ENCODE results near the gene DGLUCY.
A peak's percentile ranks its signal among the peaks of the same experiment; 100 is the strongest.
"Not testable (repeated sequence)": the region's sequence is repeated elsewhere in the genome, so short reads cannot be mapped to it uniquely, and the experiment has no call there.

DGLUCY gene, protein sequence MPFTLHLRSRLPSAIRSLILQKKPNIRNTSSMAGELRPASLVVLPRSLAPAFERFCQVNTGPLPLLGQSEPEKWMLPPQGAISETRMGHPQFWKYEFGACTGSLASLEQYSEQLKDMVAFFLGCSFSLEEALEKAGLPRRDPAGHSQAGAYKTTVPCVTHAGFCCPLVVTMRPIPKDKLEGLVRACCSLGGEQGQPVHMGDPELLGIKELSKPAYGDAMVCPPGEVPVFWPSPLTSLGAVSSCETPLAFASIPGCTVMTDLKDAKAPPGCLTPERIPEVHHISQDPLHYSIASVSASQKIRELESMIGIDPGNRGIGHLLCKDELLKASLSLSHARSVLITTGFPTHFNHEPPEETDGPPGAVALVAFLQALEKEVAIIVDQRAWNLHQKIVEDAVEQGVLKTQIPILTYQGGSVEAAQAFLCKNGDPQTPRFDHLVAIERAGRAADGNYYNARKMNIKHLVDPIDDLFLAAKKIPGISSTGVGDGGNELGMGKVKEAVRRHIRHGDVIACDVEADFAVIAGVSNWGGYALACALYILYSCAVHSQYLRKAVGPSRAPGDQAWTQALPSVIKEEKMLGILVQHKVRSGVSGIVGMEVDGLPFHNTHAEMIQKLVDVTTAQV

DNA sequence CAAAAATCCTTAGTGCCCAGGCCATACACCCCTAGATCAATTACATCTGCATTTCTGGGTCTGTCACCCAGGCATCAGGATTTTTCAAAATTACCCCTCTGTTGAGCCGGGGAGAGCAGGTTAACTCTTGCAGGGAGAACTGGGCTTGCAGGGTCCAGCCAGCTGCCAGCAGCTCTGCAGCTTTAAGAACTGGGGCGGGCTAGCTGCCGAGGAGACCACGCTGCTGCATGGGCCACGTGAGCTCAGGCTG is at the start of gene DGLUCY:
DGLUCY (plus strand) TSS at position 245 of the 250 bp plus-strand sequence. CDS start 46,222 bp downstream, outside the sequence.
- H3K36me3 Mint-ChIP-seq (ENCODE audit: low read depth): peaks cover 41% of the 10 kb centered on the region
- intact Hi-C loops (cut with micrococcal nuclease): loop anchor here (1.0 to 2.0 kb wide), 2 partner anchors 53 to 91 kb away; partner anchors contain the start of gene RPS6KA5
- H3K4me3 Mint-ChIP-seq: peak within 1 kb of the TSS; percentile 83
- H3K27me3 Mint-ChIP-seq: no peaks in the 10 kb centered on the region
- peak within 1 kb of the TSS; percentile 93 for H3K27ac Mint-ChIP-seq
- no peaks in the 10 kb centered on the region for H3K9me3 Mint-ChIP-seq
- peaks cover 75% of the 10 kb centered on the region for H3K4me1 Mint-ChIP-seq (ENCODE audit: low read depth)

DNA sequence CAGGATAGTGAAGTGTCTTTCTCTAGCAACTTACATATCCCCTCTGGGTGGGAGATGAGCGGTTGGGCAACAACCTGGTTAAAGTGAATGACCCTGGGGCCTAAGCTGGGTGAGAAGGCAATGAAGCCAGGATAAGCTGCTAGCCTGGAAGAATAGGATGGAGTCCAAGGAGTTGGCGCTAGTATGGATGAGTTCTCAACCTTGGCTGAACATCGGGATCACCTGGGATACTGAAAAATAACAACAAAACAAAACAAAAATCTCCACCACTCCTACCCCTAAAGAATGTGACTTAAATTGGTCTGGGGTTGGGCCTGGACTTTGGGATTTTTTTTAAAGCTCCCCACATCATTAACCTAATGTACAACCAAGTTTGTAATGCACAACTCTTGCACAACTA is 48.6 kb upstream of the DGLUCY start:
- H3K4me3 Mint-ChIP-seq: no peak overlapping the region
- intact Hi-C loops (cut with micrococcal nuclease): no loop called here
- no peaks in the 10 kb centered on the region for H3K27me3 Mint-ChIP-seq
- peaks cover 3% of the 10 kb centered on the region for H3K9me3 Mint-ChIP-seq
- peaks cover 24% of the 10 kb centered on the region for H3K4me1 Mint-ChIP-seq (ENCODE audit: low read depth)
- peak overlapping the region; percentile 45 for H3K27ac Mint-ChIP-seq
- H3K36me3 Mint-ChIP-seq (ENCODE audit: low read depth): no peaks in the 10 kb centered on the region

DNA sequence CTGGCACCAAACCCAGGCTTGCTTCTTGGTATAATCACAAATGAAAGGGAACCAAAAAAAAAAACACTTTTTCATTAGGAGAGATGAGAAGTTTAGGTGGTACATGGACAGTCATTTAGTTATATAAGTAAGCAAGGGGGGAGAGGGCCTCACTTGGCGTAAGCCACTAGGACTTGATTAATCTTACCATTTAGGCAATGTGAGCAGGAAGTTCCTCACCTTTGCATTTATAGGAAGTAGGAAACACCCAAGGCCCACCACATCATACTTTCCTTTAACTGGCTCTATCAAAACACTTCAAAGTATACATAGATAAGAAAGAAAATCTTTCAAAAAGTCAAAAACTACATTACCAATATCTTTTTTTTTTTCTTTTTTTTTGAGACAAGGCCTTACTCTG is 46.7 kb upstream of the DGLUCY start:
- Mint-ChIP-seq H3K9me3 (peaks cover 9% of the 10 kb centered on the region), H3K4me3 (no peak overlapping the region), H3K27me3 (no peaks in the 10 kb centered on the region), H3K36me3 (ENCODE audit: low read depth) (no peaks in the 10 kb centered on the region), H3K4me1 (ENCODE audit: low read depth) (peaks cover 24% of the 10 kb centered on the region), H3K27ac (no peak overlapping the region)
- intact Hi-C loops (cut with micrococcal nuclease): no loop called here

DNA sequence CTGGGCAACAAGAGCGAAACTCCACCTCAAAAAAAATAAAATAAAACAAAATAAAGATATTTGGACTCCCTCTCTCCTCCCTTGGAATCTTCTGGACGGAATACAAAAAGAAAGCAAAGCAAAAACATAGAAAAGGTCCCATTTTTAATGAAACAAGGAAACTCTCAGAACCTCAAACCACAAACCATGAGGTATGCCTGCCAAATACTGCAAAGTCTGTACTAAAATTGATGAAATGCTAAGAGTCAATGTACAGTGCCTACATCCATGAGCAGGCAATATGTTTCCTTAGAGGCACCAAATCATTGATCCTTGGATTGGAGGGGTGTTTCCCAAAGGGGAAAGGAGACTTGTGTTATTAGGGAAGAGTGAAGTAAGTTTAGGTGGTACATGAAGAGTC is 45.2 kb upstream of the DGLUCY start:
- H3K36me3 Mint-ChIP-seq (ENCODE audit: low read depth): no peaks in the 10 kb centered on the region
- H3K4me3 Mint-ChIP-seq: no peak overlapping the region
- H3K4me1 Mint-ChIP-seq (ENCODE audit: low read depth): peaks cover 16% of the 10 kb centered on the region
- H3K27ac Mint-ChIP-seq: no peak overlapping the region
- peaks cover 9% of the 10 kb centered on the region for H3K9me3 Mint-ChIP-seq
- no peaks in the 10 kb centered on the region for H3K27me3 Mint-ChIP-seq
- intact Hi-C loops (cut with micrococcal nuclease): no loop called here

DNA sequence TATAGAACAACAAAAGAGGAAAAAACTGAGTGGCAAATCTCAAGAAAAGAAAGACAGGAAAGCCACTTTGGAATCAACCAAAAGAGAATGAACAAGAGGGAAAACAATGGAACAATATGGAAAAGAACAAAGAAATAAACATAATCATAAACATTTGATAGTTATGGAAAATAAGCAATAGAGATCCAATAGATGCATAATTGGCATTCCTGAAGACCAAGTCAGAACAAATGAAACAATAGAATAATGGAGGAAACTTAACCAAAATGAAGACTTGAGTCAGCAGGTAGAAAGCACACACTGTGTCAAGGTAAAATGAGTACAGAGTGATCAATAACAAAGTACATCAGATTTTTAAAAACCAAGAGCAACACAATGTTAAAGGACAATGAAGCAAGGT is 43.3 kb upstream of the DGLUCY start:
- no peak overlapping the region for H3K4me3 Mint-ChIP-seq
- H3K27me3 Mint-ChIP-seq: no peaks in the 10 kb centered on the region
- H3K36me3 Mint-ChIP-seq (ENCODE audit: low read depth): no peaks in the 10 kb centered on the region
- intact Hi-C loops (cut with micrococcal nuclease): no loop called here
- peaks cover 9% of the 10 kb centered on the region for H3K9me3 Mint-ChIP-seq
- no peak overlapping the region for H3K27ac Mint-ChIP-seq
- H3K4me1 Mint-ChIP-seq (ENCODE audit: low read depth): peaks cover 4% of the 10 kb centered on the region

DNA sequence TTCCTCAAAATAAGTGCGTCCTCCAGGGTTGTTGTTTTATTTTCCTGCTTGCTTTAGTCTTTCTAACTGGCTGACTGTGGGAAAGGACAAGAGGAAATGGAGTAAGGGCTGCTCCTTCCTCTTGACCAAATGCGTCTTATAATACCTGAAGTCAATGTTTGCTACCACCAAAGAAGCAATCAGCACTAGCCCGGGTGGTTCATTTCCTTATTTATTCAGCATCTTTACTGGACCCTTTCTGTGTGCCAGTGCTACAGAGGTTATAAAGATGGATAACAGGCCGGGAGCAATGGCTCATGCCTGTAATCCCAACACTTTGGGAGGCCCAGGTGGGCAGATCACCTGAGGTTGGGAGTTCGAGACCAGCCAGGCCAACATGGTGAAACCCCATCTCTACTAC is 38.3 kb upstream of the DGLUCY start:
- Mint-ChIP-seq H3K27me3 (no peaks in the 10 kb centered on the region), H3K27ac (no peak overlapping the region), H3K4me1 (ENCODE audit: low read depth) (no peaks in the 10 kb centered on the region), H3K4me3 (no peak overlapping the region), H3K9me3 (peaks cover 3% of the 10 kb centered on the region), H3K36me3 (ENCODE audit: low read depth) (no peaks in the 10 kb centered on the region)
- intact Hi-C loops (cut with micrococcal nuclease): no loop called here

DNA sequence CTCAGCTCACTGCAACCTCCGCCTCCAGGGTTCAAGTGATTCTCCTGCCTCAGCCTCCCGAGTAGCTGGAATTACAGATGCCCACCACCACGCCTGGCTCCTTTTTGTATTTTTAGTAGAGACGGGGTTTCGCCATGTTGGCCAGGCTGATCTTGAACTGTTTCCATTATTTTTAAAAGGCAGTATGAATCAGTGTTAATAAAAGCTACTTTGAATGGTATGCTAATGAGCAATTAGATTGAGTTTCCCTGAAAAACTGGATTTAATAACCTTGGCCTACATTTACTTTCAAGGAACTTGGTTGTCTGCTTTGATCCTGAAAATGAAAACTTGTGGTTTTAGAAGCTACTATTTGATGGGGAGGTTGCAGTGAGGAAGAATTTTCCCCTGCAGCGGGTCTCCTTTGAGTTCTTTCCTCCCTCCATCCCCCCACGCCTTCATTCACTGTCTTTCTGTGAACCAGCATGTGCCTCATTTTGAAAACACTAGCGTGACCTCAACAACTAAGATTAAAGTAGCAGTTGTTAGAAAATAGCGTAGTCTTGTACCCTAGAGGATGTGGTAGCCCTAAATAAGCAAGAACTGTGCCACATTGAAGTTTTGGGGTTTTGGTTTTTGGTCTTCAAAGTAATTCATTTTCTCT is 35.7 kb upstream of the DGLUCY start:
- Mint-ChIP-seq H3K36me3 (ENCODE audit: low read depth) (no peaks in the 10 kb centered on the region), H3K4me3 (no peak overlapping the region), H3K27me3 (no peaks in the 10 kb centered on the region), H3K27ac (no peak overlapping the region), H3K9me3 (no peaks in the 10 kb centered on the region), H3K4me1 (ENCODE audit: low read depth) (no peaks in the 10 kb centered on the region)
- intact Hi-C loops (cut with micrococcal nuclease): no loop called here

DNA sequence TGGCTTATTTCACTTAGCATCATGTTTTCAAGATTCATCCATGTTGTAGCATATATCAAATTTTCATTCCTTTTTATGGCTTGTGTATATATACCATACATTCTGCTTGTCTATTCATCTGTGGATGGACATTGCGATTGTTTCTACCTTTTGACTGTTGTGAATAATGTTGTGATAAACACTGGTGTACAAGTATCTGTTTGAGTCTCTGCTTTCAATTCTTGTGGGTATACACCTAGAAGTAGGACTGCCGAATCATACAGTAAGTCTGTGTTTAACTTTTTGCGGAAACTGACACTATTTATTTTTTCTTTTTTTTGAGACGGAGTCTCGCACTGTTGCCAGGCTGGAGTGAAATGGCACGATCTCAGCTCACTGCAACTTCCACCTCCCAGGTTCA is 33.8 kb upstream of the DGLUCY start:
- no peaks in the 10 kb centered on the region for H3K9me3 Mint-ChIP-seq
- no peak overlapping the region for H3K27ac Mint-ChIP-seq
- no peak overlapping the region for H3K4me3 Mint-ChIP-seq
- H3K27me3 Mint-ChIP-seq: no peaks in the 10 kb centered on the region
- no peaks in the 10 kb centered on the region for H3K4me1 Mint-ChIP-seq (ENCODE audit: low read depth)
- H3K36me3 Mint-ChIP-seq (ENCODE audit: low read depth): no peaks in the 10 kb centered on the region
- intact Hi-C loops (cut with micrococcal nuclease): no loop called here

DNA sequence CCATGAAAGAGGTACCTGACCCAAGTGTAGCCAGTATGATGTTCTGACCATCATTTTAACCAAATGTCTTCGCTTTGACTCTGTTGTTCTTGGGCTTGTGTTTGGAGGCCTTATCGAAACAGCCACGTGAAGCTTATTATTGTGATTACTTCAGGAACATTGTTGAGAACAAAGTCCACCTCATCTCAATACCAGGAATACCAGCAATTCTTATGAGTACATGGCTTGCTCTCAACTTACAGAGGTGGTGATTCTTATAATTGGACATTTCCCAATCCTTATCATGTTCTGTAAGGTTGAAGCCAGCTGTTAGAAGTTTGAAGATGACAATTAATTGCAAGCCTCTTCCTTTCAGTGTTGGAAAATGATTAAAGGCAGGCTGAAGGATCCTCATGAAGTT is 31.6 kb upstream of the DGLUCY start:
- H3K27ac Mint-ChIP-seq: no peak overlapping the region
- H3K4me3 Mint-ChIP-seq: no peak overlapping the region
- no peaks in the 10 kb centered on the region for H3K36me3 Mint-ChIP-seq (ENCODE audit: low read depth)
- H3K4me1 Mint-ChIP-seq (ENCODE audit: low read depth): no peaks in the 10 kb centered on the region
- intact Hi-C loops (cut with micrococcal nuclease): no loop called here
- H3K27me3 Mint-ChIP-seq: no peaks in the 10 kb centered on the region
- no peaks in the 10 kb centered on the region for H3K9me3 Mint-ChIP-seq

DNA sequence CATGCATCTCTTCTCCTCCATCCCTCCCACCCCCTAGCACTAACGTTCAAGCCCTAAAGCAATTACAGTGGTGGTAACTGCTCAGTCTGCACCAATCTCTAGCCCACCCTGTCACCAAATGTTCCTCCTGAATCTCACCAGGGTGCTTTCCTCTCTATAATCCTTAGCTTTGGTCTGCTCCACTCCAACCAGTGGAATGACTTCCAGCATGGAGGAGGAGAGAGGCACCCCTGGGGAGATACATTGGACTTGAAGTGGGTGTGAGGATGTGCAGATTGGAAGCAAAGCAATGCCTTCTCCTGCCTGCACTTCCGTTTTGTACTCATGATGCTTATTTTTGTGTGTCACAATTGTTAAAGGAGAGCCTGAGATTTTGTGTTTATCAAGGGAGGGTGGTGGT is 29.4 kb upstream of the DGLUCY start:
- Mint-ChIP-seq H3K27me3 (no peaks in the 10 kb centered on the region), H3K4me1 (ENCODE audit: low read depth) (no peaks in the 10 kb centered on the region), H3K36me3 (ENCODE audit: low read depth) (no peaks in the 10 kb centered on the region), H3K9me3 (no peaks in the 10 kb centered on the region), H3K27ac (no peak overlapping the region), H3K4me3 (no peak overlapping the region)
- intact Hi-C loops (cut with micrococcal nuclease): no loop called here

DNA sequence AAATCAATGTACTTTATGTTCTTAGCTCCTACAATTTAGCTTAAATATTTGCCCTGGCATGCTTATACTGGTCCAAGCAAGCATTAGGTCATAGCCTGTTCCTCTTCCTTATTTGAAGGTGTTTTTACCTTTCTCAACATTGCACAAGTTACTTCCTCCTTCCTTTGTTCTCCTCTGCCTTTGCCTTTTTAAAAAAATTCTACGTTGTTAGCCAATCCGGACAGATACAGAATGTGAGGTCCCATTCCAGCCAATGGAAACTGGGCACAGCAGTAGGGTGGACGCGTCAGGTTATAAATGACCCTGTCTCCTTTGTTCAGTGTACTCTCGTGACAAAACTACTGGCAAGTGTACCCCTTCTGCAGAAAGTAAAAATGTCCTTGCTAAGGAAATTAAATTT is 26.4 kb upstream of the DGLUCY start:
- H3K4me3 Mint-ChIP-seq; H3K27ac Mint-ChIP-seq; H3K27me3 Mint-ChIP-seq; H3K4me1 Mint-ChIP-seq (ENCODE audit: low read depth); intact Hi-C loops (cut with micrococcal nuclease); H3K36me3 Mint-ChIP-seq (ENCODE audit: low read depth); H3K9me3 Mint-ChIP-seq: not testable (repeated sequence)

DNA sequence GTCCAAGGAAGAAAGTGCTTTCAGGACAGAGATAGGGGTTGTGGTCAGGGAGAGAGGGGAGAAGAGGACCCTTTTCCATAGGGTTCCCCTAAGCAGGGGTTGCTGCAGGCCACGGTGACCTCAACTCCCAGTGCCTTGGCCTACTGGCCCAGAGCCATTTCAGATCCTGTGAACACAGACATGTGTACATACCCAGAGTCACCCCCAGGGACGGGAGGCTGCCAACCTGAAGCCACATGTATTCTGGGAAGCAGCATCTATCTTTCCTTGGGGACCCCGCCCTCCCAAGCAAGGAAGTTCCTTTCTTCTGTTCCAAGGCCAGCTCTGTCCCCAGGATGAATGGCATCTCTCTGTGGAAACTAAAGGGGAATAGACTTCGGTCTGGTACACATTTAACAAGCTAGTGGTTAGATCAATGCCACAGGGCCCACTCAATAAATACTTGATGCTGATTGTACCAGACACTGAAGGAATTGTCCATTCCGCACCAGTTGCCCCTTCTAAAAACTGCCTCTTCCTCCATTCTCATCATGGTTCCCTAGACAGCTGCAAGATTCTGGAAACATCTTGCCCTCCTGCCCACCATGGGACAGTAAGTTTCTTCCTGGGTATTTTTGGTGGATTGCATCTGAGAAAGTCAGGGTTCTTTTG is 25.2 kb upstream of the DGLUCY start:
- intact Hi-C loops (cut with micrococcal nuclease): no loop called here
- H3K27ac Mint-ChIP-seq: no peak overlapping the region
- no peaks in the 10 kb centered on the region for H3K4me1 Mint-ChIP-seq (ENCODE audit: low read depth)
- H3K4me3 Mint-ChIP-seq: no peak overlapping the region
- H3K9me3 Mint-ChIP-seq: no peaks in the 10 kb centered on the region
- H3K36me3 Mint-ChIP-seq (ENCODE audit: low read depth): no peaks in the 10 kb centered on the region
- no peaks in the 10 kb centered on the region for H3K27me3 Mint-ChIP-seq

DNA sequence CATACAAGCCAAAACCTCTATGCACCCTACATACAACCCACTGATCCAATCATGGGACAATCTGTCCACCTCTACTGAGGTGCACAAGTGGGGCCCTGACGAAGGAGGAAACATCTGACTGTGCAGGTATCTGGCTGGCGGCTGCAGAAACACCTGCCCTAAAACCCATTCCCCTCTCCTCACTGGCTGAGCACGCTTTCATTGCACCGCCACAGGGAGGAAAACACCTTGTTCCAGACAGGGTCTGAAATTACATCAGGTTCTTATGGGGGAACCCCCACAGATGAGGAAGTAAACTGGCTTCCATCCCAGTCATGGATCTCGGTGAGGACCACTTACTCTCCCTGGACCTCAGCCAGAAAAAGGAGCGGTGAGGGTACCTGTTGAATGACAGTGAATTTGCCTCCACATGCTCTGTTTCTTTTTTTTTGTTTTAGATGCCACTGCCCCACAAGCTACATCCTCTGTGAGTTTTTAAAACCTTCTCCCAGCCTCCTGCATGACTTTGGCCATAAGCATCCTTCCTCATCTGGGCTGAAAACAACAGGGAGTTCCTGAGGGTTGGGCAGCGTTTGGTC is 23.8 kb upstream of the DGLUCY start:
- Mint-ChIP-seq H3K4me3 (no peak overlapping the region), H3K27ac (no peak overlapping the region), H3K27me3 (no peaks in the 10 kb centered on the region), H3K4me1 (ENCODE audit: low read depth) (no peaks in the 10 kb centered on the region), H3K36me3 (ENCODE audit: low read depth) (no peaks in the 10 kb centered on the region), H3K9me3 (no peaks in the 10 kb centered on the region)
- intact Hi-C loops (cut with micrococcal nuclease): no loop called here

DNA sequence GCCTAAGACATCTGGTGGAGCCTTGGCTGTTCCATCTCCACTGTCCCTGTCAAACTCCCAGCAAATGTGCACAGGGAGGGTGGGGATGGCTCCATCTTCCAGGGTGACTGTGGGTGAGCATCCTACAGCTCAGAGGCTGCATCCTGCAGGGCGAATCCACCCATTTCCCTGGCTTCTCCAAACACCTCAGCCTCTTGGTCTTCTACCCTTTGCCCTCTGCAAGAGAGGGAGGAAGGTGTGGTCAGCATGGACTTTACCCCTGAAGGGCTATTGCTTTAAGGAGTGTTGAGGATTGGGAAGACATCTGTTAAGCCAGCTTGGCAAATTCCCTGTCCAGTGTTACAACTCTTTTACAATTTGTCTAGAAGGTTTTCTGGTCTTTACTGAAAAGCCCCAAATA is 23.1 kb upstream of the DGLUCY start:
- Mint-ChIP-seq H3K9me3 (no peaks in the 10 kb centered on the region), H3K4me3 (no peak overlapping the region), H3K27ac (no peak overlapping the region), H3K27me3 (no peaks in the 10 kb centered on the region), H3K4me1 (ENCODE audit: low read depth) (no peaks in the 10 kb centered on the region), H3K36me3 (ENCODE audit: low read depth) (no peaks in the 10 kb centered on the region)
- intact Hi-C loops (cut with micrococcal nuclease): no loop called here
